H54 (cell line): ENCODE results near the gene RASGRF2.

Experiments used
- DNase-seq: peaks from one replicate; pipeline ENCODE4 v3.0.0; 2011; ENCODE audit warnings: low spot score, mixed read lengths; ENCODE audit not compliant: insufficient read length
- FAIRE-seq: peaks from 3 replicates; lab custom pipeline; 2011; peaks lifted over from hg19 to GRCh38; lab: Jason Lieb, UNC
- POLR2A ChIP-seq: IDR thresholded peaks from 2 replicates; pipeline ENCODE4 v1.6.1; 2011; ENCODE audit warnings: low read depth, mild to moderate bottlenecking, low read length

The RASGRF2 gene

GRCh38 chr5:81068063-81068462, 107.9 kb downstream of the RASGRF2 start:
- FAIRE-seq: no peak
- TF ChIP-seq POLR2A: no peak

GRCh38 chr5:81068635-81069034, 108.5 kb downstream of the RASGRF2 start:
- FAIRE-seq (no peak), DNase-seq (no peak)
- no peak for TF ChIP-seq POLR2A

More at GRCh38 chr5:81068063-81068462, 107.9 kb downstream of the RASGRF2 start:
- no peak for DNase-seq

GRCh38 chr5:81069990-81070389, 109.8 kb downstream of the RASGRF2 start:
- TF ChIP-seq POLR2A: no peak
- FAIRE-seq (no peak), DNase-seq (no peak)

- DNase-seq: no peak
- FAIRE-seq: no peak
Observed at GRCh38 chr5:81070571-81071255, 110.5 kb downstream of the RASGRF2 start.

DNA sequence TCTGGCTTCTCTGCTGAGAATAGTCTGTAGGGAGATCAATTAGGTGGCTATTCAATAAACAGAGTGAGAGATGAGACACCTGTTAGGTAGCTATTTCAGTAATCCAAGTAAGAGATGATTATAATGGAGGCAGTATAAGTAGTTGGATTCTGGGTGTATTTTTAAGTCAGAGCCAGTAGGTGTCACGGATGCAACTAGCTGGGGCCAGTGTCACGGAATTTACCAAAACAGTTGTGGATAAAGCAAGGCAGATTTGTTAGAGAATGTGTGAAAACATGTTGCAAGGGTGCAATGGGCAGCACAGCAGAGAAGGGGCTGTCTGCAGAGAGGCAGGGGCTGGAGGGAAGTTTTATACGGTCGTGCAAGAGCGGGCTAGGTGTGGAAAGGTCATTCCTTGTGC, 114.9 kb downstream of the RASGRF2 start:
- no peak for DNase-seq
- FAIRE-seq: no peak
- no peak for TF ChIP-seq POLR2A

More at GRCh38 chr5:81070571-81071255, 110.5 kb downstream of the RASGRF2 start:
- no peak for TF ChIP-seq POLR2A

DNA sequence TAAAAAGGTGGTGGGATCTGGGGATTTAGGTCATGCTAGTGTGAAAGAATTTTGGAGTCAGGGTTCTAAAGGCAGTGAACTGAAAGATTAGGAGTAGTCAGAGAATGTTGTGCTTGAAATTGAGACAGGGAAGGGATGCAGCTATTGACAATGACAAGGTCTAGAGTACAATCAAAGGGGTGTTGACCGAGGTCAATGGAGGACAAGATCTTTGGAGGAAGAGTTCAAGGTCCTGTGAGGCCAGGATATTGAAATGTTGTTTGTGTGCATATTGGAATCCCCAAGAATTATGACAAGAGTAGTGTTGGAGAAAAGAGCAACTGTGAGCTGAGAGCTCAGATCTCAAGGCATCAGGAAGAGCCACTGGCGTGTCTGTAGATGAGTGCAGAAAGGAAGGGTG, 116.9 kb downstream of the RASGRF2 start:
- no peak for FAIRE-seq
- DNase-seq: no peak

GRCh38 chr5:81078930-81079329, 118.8 kb downstream of the RASGRF2 start:
- FAIRE-seq: no peak
- DNase-seq: no peak
- no peak for TF ChIP-seq POLR2A

More for the DNA sequence above, 116.9 kb downstream of the RASGRF2 start:
- no peak for TF ChIP-seq POLR2A

DNA sequence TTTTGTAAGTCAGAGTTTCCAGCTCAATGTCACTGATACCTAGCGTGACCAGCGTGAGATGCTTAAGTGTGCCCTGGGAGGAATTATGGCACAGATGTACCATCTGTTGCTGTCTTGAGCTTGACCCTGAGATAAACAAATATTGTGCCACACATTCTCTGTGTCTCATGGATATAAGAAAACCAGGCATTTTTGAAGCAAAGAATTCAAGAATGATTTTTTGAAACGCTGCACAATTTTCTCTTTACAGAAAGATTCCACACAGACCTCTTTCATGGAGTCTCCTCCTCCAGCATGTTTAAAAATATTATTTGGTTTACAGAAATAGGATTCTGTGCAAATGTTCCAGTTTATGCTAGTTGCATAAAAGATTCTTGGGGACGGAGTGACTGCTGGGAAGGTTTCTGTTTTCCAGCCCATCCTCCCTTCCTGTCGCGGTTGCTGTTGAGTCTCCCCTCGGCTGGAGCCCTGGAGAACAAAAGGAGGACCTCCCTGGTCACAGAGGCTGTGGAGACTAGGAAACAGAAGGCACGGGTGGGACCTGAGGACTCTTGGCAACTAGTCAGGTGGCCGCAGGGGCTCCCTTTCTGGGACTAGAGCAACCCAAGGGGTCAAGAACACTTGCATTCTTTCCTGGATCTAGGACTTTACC, 120.8 kb downstream of the RASGRF2 start:
- FAIRE-seq: no peak
- no peak for TF ChIP-seq POLR2A
- no peak for DNase-seq

GRCh38 chr5:81081461-81081835, 121.3 kb downstream of the RASGRF2 start:
- FAIRE-seq: no peak
- no peak for TF ChIP-seq POLR2A
- no peak for DNase-seq

GRCh38 chr5:81086881-81087281, 126.7 kb downstream of the RASGRF2 start:
- no peak for DNase-seq
- no peak for FAIRE-seq
- no peak for TF ChIP-seq POLR2A

DNA sequence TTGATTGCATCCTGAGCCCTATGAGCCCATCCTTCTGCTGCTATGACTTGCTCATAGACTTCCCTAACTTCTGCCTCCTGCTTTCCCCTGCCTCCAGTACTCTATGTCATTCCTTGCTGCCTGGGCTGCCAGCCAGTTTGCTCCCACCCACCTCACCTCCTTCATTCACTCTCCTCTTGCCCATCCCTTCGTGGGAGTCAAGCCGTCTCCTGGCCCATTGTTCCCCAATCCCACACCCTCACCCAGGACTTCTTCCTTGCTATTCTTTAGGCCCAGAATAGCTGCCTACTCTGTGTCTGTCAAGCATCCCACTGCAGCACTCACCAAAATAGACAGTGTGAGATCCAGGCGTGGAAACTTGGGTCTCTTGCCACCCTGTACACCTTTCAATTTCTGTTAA, 131.0 kb downstream of the RASGRF2 start:
- FAIRE-seq (no peak), DNase-seq (no peak)
- TF ChIP-seq POLR2A: no peak

DNA sequence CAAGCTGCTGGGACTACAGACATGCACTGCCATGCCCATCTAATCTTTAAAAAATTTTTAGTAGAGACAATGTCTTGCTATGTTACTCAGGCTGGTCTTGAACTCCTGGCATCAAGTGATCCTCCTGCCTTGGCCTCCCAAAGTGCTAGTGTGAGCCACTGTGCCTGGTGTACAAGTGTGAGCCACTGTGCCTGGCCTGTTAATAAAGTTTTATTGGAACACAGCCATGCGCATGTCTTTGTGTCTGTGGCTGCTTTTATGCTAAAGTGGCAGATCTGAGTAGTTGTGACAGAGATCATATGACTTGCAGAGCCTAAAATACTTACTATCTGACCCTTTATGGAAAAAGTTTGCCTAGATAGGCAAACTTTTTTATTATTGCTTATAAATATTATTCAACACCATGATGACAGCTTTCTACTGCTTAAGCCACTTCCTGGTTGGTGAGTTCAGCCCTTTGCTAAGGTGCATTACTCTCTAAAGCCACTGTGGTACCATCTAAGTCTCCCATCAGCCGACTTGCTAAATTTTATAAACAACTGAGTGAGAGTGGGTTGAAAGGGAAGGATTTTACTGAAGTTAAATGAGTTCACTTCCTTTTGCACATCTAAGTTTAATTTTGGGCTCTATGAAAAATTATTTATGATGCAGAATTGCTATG, 133.5 kb downstream of the RASGRF2 start:
- DNase-seq (no peak), FAIRE-seq (no peak)
- no peak for TF ChIP-seq POLR2A

- no peak for TF ChIP-seq POLR2A
- DNase-seq (no peak), FAIRE-seq (no peak)
Observed at GRCh38 chr5:81095835-81096234, 135.7 kb downstream of the RASGRF2 start.

- no peak for DNase-seq
- TF ChIP-seq POLR2A: no peak
- FAIRE-seq: no peak
Observed at GRCh38 chr5:81097713-81098112, 137.6 kb downstream of the RASGRF2 start.

- no peak for DNase-seq
- FAIRE-seq: no peak
- no peak for TF ChIP-seq POLR2A
Observed at GRCh38 chr5:81105261-81105877, 145.2 kb downstream of the RASGRF2 start.
